C4-2B (cell line): Measurements from ENCODE around the gene LEMD3.

ENCODE experiments used
- H3K27ac ChIP-seq: fragments of 450-650 bp; 2 replicates; pipeline ENCODE4 v1.5.1; 2017
- ZFX ChIP-seq: fragments of 450-650 bp; IDR thresholded peaks from 2 replicates; pipeline ENCODE4 v1.6.1; 2017
- TF ChIP-seq, protein P1 (sequence below): fragments of 450-650 bp; conservative IDR thresholded peaks from 2 replicates; pipeline ENCODE4 v1.5.1; 2017; ENCODE audit warnings: mild to moderate bottlenecking

Gene LEMD3

DNA sequence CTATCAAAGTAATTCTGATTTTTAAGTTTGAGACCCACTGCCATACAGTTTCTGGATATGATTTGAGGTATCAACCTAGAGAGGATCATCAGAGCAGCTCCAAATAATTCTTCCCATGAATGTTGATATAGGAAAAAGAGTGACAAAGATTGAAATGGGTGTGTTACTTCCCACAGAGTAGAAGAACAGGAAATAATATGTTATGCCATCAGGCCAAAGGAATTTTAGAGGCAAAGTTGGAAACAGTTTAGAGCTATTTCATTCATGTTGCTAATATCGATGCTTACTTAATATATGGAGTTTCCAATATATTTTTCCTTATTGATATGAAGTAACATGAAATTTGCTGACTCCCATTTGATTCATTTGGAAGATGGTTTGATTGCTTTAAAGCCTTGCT, 100.2 kb downstream of the LEMD3 start:
- H3K27ac ChIP-seq, result no peak overlapping the region
- TF ChIP-seq, protein P1, sequence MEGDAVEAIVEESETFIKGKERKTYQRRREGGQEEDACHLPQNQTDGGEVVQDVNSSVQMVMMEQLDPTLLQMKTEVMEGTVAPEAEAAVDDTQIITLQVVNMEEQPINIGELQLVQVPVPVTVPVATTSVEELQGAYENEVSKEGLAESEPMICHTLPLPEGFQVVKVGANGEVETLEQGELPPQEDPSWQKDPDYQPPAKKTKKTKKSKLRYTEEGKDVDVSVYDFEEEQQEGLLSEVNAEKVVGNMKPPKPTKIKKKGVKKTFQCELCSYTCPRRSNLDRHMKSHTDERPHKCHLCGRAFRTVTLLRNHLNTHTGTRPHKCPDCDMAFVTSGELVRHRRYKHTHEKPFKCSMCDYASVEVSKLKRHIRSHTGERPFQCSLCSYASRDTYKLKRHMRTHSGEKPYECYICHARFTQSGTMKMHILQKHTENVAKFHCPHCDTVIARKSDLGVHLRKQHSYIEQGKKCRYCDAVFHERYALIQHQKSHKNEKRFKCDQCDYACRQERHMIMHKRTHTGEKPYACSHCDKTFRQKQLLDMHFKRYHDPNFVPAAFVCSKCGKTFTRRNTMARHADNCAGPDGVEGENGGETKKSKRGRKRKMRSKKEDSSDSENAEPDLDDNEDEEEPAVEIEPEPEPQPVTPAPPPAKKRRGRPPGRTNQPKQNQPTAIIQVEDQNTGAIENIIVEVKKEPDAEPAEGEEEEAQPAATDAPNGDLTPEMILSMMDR, result no peak
- TF ChIP-seq ZFX, result no peak

GRCh38 chr12:65274602-65275272, 105.4 kb downstream of the LEMD3 start:
- no peak overlapping the region for H3K27ac ChIP-seq
- TF ChIP-seq, protein P1, result no peak
- TF ChIP-seq ZFX, result no peak

GRCh38 chr12:65275627-65276026, 106.2 kb downstream of the LEMD3 start:
- TF ChIP-seq ZFX, result no peak
- TF ChIP-seq, protein P1, result no peak
- H3K27ac ChIP-seq, result no peak overlapping the region

DNA sequence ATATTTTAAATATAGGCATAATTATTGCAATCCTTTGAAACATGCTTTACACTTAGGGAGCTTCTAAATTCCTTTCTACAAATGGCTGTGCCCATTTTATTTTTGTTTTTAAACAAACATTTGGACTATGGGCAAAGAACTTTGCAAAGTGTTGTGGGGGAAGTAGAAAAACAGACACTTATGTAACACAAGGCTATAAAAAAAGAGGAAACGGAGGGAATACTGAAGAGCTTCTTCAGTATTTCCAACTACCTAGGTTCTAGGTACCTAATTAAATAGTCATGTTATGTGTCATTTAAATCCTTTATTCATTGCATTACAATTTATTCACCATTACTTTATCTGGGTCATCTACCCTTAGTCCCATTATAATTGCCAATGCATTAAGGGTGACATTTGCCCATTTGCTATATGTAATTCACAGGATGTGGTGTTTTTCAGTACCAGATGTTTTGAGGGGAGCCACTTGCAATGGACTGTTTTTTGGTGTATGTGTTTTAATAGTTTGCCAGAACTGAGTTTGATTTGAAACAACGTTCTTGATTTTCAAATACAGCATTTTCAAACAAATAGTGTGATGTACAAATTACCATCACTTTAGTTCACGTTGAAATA, 107.6 kb downstream of the LEMD3 start:
- TF ChIP-seq, protein P1, result no peak
- no peak for TF ChIP-seq ZFX
- H3K27ac ChIP-seq, result no peak overlapping the region

- H3K27ac ChIP-seq, result no peak overlapping the region
- TF ChIP-seq, protein P1, result no peak
- no peak for TF ChIP-seq ZFX
Observed at GRCh38 chr12:65277994-65278575, 108.7 kb downstream of the LEMD3 start.

GRCh38 chr12:65278576-65279368, 109.4 kb downstream of the LEMD3 start, which contains the start of gene MSRB3:
Gene MSRB3, plus strand, starts transcription at chr12:65278683. Its CDS starts 29,897 bp downstream, at chr12:65308580.
- H3K27ac ChIP-seq, result peak within 1 kb of the TSS; percentile 8; the same call in 1 of the 2 replicates
- TF ChIP-seq, protein P1, result peak; percentile 24
- no peak for TF ChIP-seq ZFX
